NCI-H2081 (cell line): ENCODE measurements around the gene NTM.

Experiments used
- DNase-seq, 2 experiments: peaks; one replicate each; lab custom pipeline; 2025; lab: John Stamatoyannopoulos, UW

NTM gene

DNA sequence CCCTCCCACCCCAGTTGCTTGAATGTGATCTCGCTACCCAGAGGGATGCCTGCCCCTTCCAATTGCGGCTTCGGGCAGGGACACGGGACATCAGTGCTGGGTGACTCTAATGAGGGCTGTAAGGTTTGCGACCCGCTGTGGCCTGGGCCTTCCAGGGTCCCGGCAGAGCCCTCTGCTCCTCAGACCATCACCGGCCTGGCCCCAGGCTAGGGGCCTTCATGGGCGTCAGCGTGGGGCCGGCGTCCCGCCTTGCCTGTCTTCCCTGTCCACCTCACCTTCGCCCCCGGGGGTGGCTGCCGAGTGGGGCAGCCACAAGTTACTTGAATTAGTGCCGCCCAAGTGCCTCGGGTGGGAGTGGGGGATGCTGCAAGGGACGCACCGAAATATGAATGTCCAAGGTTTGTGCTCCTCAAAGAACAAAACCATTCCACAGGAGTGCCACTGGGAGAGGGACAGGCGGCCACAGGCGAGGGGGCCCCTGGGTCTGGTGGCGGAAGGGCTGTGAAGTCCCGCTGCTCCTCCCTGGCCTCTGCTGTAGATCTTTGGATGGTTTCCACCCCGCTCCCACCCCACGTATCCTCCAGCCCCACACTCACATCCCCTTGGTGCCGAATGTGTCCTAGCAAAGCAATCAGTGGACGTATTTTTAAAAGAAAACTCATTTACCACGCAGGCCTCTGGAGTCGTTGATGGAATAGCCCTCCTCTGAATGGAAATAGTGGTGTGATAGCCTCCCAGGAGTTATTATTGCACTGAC is 317.1 kb downstream of the NTM start:
- DNase-seq = no peak

DNA sequence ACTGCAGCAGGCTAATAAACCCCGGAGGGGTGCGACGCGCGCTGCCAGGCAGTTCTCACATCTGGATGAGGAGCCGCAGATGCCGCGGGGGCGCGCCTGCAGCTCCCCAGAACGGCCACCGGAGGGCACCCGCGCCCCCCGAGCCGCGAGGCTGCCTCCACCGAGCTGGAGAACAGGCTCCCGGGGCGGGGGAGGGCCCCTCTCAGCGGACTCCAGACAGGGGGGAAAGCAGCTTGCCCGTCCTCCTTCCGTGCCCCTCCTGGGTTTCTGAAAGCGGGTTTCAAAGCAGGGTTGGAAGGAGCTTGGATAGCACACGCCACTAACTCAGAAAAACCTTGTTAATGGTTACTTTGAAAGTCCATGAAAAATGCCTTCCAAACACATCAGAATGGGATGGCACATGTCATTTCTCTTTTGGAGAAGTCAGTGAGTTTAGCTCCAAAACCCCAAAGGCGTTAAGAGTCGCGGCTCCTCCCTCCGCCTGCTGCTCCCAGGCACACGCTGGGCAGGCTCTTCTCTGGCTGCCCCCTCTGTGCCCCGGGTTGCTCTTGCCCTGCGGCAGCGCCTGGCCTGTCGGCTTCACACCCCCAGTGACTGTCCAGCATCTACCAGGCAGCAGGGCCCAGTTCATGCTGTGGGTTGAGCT is 317.8 kb downstream of the NTM start:
- peak; percentile 49 to 68 for DNase-seq

DNA sequence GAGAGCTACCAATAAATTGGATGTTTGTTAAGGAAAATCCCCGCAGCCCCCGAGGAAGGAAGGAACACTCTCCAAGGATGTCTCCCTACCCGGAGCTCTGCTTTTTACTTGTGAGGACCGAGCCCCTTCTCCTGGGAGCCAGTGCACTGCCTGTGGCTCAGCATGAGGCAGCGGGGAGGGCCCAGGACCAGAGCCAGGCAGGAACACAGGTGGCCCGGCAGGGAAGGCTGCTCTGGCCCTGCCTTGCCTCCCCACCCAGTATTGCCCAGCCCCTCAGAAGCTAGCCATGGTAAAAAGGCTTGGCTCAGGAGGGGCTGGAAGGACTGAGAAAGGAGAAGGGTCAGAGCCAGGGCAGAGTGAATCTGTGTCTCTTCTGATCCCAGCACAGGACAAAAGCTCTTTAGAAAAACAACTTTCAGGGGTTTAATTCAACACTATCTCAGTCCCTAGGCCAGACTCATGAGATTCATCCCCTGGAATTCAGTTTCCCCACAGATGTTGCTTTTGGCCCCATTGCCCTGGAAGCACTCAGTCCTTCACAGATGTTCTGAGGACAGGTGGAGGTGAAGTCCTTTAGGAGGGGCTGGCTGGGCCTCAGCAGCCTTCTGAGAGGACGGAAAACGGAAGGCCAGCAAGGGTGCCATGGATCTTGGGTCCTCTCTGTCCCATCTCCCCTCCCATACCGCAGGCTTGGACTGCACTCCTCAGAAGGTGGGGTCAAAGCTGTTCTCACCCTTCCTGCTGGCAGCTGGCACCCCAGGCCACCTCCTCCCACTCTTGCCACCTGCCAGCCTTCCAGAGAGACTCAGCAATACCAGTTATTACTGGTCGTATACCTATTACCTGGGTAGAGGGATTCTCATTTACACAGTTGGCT is 318.9 kb downstream of the NTM start:
- no peak for DNase-seq

DNA sequence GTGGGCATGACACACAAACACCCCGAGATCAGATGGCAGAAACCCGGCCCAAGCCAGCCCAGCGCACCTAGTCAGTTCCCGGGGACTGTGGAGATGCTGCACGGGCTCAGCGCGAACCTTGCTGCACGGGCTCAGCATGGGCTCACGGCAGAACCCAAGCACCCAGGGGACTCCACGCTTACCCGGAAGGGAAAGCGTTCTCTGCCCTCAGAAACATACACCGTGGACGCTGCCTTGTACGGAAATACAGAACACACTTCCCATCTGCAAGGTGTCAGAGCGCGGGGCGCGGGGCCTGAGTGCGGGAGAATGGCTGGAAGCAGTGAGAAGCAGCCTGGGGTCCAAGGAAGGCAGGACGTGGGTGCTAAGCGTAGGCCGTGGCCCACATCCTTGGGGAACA is 319.9 kb downstream of the NTM start:
- DNase-seq = no peak

DNA sequence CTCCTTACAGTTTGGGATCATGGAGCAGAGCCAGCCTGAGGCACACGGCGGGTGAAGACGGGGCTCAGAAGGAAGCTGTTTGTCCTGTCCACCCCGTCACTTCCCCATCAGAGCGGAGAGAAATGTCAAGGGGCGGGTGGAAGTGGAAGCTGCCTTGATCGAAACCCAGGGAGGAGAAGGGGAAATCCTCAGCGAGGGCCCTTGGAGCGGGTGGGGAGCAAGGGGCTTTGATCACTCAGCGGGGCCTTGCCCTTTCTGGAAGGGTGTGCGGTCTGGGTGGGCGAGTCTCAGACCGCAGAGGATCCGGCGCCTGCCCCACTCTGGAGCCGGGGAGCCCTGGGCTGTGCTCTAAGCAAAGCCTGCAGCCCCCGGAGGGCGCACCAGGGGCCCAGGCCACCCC is 320.4 kb downstream of the NTM start:
- no peak for DNase-seq

DNA sequence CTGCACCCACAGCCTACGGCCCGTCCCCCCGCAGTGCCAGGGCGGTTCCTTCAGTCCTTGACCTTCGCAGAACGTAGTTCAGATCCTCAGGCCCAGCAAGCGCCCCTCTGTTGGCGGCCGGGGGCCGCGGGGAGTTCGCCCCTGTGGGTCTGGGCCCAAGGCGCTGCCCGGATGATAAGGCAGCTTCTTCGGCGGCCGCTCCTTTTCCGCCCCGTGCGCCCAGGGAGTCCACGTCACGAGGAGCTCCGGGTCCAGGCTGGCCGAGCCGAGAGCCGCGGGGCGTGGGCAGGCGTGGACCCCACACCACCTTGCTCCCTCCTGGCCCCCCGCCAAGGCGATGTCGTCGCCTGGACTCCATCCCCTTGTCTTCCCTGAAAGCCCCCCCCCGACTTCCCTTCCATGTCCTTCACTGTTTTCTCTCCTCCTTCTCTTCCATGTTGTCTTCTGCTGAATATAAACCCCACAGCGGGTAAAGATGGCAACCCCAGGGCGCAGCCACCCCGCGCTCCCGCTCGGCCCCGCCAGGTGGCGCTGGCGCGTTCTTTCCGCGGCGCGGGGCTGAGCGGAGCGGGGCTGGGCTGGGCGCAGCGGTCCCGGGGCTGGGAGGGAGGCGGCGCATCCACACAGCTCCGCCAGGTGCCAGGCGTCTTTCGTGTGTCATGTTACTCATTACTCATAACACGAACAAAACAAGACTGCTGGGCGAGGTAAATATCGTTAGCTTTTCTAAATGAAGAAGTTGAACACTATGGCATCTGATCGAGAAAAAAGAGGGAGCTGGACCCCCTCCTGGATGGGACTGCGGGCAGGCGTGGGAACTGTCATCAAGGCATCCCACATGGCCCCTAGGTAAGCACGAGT is 321.0 kb downstream of the NTM start:
- peak; percentile 65 to 78 for DNase-seq

DNA sequence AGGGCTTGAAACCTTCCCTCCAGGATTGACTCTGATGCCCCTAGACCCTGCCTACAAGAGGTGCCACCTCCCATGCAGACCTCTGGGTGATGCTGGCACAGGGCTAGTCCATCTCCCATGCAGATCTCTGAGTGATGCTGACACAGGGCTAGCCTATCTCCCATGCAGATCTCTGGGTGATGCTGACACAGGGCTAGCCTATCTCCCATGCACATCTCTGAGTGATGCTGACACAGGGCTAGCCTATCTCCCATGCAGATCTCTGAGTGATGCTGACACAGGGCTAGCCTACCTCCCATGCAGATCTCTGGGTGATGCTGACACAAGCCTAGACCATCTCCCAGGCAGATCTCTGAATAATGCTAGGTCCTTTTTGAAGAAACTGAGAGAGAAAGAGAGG is 321.7 kb downstream of the NTM start:
- DNase-seq = no peak

DNA sequence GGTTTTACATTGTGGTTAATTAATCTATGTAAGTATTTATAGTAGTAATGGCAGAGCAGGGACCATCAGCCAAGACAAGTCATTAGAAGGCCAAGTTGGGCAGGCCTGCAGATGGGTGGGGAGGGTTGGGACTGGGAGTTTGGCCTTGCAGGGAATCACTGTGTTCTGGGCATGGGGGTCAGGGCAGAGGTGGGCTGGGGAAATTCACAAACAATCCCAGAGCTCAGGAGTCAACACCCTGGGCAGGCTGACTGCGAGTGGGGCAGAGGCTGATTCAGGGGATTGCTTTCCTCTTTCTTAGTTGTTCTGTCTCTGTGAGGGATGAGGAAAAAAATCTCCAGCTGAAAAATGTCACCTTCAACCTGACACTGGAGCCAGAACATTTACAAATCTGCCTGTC is 322.5 kb downstream of the NTM start:
- no peak for DNase-seq

DNA sequence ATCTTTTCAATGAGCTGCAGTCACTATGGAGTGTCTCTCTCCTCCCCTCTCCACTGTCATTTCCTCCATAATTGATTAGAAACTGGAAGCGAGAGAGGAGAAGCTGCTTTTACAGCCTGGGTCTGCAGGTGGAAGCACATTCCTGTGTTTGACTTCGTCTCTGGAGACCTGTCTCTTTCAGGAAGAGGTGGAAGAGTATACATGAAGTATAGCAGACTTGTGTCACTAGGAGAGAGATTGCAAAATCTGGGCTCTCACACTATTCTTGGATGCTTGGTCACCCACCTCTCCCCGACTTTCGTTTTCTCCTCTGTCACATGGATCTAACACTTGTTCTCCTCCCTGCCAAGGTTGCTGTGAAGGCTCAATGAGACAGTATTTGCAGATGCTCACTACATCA is 323.3 kb downstream of the NTM start:
- DNase-seq = no peak

DNA sequence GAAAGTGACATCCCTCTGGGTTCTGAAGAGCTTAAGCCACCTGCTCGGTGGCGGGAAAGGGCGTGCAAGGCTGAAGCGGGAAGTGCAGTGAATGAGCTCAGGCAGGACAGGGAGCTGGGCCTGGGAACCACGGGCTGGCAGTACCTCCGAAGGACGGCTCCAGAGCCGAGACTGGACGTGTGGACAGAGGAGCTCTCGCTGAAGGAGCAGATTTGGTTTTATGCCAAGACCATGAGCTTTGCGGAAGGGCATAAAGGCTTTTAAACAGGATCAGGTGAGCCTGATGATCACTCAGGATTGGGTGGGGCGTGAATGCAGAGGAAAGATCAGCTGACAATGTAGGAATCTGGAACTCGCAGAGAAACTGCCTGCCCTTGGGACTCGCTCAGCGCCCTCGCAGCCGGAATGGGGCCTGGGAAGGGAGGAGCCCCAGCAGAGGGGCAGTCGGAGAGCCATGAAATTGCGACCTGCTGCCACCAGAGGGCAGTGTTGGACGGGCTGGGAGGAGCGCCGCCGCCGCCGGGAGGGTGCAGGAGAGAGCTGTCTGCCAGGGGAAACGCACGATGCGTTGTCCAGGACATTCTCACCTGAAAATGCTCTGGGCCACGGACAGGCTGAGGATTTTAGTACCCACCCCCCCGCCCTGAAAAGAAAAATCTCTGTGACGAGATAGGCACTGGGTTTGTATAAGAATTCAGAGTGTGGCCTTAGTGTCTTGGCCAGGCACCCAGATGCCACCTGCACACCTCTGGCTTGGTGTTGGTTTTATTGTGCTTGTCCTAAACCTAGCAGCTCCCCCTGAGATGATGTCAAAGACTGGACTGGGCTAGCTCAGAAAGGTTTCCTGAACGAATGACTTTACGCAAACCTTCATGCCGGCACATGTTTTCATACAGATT is 324.4 kb downstream of the NTM start:
- peak; percentile 82 to 84 for DNase-seq

DNA sequence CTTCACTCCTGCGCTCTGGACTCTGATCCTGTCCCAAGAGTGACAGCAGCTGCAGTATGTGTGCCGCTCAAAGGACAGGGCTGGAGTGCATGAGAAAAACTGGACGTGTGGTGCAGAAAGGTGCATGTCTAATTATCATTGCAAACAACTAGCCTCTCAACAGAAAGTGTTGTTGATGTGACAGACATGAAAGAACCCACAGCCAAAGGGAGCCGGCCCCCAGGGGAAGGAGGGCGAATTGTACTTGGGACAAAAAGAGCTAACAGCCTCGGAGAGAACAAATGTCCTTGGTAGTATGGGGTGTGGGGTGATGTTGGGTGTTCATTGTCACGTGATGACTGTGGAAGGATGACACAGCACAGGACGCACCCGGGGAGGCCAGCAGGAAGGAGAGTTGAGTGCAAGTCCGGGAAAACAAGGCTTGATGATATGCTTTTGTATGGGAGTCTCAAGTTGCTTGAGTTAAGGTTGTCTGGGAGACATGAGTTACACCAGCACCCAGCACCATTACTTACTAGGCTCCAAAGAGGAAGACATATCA is 325.5 kb downstream of the NTM start:
- DNase-seq = no peak

DNA sequence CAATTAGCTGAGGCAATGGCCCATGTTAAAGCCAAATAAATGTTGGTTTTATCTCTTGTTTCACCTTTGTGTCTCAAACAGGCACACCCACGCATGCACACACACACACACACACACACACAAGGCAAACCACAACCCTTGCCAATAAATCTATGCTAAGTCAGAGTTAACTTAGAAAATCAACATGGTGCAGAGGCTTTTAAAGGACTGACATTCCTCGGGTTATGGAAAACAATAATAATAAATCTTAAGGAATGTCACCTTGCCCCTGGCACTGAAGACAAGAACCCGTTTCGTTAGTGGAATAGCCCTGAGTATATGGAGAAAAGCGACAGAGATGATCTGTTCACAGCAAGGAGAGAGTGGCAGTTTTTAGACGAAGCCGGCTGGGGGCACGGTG is 326.3 kb downstream of the NTM start:
- DNase-seq = peak; percentile 67 to 92

DNA sequence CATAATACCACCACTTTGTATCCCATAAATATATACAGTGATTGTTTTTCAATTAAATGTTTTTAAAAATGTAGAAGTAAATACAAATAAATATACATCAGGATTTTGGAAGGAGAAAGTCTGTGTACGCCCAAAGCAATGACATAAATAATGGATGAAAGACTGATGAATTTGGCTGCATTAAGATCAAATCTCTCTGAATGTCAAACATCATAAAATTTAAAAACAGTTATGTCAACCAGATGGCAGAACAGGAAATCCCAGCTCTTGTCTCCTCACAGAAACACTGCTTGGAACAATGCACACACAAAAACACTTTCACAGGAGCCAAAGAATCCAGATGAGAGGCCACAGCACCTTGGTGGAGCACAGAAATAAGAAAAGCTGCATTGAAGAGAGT is 332.9 kb downstream of the NTM start:
- DNase-seq = no peak

DNA sequence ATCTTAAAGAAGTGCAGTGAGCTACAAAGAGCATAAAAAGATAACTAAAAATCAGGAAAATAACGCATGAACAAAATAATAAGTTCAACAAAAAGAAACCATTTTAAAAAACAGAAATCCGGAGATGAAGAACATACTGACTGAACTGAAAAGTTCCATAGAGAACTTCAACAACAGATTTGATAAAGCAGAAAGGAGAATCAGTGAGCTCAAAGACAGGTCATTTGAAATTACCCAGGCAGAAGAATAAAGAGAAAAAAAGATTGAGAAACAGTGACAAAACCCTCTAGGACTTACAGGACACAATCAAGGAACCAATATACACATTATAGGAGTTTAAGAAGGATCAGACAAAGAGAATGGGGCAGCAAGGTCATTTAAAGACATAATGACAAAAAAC is 334.3 kb downstream of the NTM start:
- DNase-seq = no peak

DNA sequence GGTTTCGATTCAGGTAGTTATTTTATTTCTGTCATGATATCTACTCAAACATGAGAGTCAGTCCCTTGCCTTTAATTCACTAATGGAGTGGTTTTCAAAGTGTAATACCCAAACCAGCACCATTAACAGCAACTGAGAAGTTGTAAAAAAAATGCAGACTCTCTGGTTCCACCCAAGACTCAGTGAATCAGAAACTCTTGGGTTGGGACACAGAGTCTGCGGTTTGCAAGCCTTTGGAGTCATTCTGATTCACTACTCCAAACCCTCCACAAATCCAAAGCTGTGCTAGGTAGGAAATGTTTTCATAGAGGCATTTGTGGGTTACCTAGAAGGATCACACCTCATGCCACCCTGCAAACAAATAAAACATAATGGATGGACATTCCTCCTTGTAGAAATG is 340.1 kb downstream of the NTM start:
- DNase-seq = no peak

DNA sequence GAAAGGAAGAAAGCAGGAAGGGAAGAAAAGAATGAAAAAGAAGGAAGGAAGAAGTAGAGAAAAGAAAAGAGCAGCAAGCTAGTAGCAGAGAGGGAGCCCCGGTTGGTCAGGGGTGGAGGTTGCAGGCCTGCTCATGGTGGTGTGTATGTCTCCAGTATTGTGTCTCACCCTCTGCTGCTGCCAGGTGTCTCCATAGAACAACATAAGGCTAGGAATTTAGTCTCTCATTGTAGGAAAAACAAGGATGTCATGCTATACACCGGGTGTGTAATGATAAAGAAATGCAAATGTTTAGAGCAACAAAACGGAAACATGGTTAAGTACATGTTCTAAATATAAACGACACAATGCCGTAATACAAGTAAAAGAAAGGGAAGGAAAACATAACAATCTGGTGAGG is 342.5 kb downstream of the NTM start:
- DNase-seq = no peak

DNA sequence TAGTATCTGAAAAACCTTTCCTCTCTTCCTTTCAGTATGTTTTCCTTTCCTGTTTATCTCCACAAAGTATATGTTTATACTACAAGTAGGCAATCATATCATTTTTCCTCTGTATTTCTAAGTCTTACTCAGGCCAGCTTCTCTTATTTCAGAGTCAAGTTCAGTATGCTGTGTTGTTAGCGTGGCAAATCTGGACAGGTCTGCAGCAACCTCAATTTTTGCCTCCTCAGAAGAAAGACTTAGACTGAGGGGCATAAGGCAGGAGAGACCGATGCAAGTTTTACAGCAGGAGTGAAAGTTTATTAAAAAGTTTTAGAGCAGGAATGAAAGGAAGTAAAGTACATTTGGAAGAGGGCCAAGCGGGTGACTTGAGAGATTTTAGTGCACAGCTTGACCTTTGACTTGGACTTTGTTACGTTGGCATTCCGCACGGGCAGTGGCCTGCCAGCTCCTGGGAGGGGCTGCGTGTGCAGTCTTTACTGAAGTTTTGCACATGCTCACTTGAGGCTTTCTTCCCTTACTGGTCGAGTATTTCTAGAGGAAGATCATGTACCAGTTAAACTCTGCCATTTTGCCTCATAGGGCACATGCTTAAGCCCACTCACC is 343.2 kb downstream of the NTM start:
- DNase-seq = no peak

DNA sequence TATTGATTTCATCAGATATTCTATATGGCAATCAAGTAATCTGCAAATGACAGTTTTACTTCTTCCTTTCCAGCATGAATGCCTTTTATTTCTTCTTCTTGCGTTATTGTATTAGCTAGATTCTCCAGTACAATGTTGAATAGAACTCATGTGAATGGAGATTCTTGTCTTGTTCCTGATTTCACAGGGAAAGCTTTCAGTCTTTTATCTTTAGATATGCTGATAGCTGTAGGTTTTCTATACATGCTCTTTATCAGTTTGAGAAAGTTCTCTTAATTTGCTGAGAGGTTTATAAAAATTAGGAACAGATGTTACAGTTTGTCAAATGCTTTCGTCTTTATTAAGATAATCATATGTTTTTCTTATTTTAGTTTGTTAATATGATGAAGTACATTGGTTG is 347.2 kb downstream of the NTM start:
- DNase-seq = no peak

DNA sequence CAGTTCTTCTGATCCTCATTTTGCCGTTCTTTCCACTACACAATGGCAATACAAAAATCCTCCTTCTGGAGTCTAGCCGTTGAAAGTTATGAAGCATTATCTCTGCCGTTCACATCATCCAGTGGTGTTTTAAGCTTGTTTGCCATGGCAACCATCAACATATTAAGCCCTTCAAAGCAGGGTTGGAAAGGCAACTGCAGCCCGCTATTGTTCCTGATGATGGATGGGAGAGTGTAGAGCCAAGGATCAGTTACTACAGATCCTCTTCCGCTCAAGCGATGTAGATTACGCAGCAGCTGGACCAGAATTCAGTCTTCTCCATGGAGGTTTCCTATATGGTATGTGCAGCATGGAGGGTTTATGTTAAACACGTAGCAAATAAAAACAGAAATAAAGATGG is 352.7 kb downstream of the NTM start:
- peak in 1 of 2 experiments; percentile 21 for DNase-seq

DNA sequence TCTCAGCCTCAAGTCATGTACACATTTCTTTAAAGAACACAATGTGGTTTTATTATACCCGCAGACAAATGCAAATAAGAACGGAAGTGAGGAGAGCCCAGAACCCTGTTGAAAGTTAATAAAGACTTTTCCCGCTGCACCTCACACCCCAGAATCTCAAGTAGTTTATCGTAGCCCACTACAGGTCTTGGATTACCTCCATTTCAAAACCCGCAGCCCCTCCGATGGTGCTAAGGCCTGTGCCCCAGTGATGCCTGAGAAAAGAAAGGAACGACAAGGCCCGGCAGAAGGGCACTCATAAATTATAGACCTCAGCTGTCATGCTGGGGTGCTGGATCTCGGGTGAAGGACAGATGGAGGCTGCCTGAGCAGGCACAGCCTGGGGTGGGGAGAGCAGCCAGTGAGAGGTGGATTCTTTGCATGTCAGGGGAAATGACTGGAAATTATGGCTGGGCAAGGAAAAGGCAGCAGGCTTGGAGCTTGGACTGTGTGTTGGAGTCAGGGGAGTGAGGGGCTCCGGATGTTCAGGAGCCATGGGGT is 354.1 kb downstream of the NTM start:
- no peak for DNase-seq
